Kidney epithelial cell (primary cell): Measurements from ENCODE around the gene MSH3. TPM values are rescaled to one million over a fixed set of nuclear protein-coding genes. Genes with fewer than 3 reads are reported as not detected.
"Not testable (repeated sequence)": the region's sequence is repeated elsewhere in the genome, so short reads cannot be mapped to it uniquely, and the experiment has no call there.

Experiments
- DNase-seq: peaks from one replicate; pipeline ENCODE4 v3.0.0-alpha.2; 2010; ENCODE audit warnings: low read depth
- H3K27me3 ChIP-seq: 2 replicates; pipeline ENCODE4 v1.6.0; 2011; ENCODE audit warnings: low read length; ENCODE audit not compliant: control insufficient read depth, insufficient read depth
- H3K36me3 ChIP-seq: 2 replicates; pipeline ENCODE4 v1.5.1; 2011; ENCODE audit warnings: low read length; ENCODE audit not compliant: control insufficient read depth, insufficient read depth
- H3K4me3 ChIP-seq: 2 replicates; pipeline ENCODE4 v1.5.1; 2011; ENCODE audit warnings: low read depth, mild to moderate bottlenecking, control low read depth, low read length
- total RNA-seq: library from RNA; depleted of rRNA; stranded (reverse); fragments of >200 nt; gene quantifications from 2 replicates; pipeline ENCODE4 v1.2.3, GENCODE V29; 2015
- TF ChIP-seq, protein P1 (sequence below): IDR thresholded peaks from 2 replicates; pipeline ENCODE4 v1.5.1; 2011; ENCODE audit warnings: mild to moderate bottlenecking, moderate library complexity, low read length, control low read depth, inconsistent platforms; ENCODE audit not compliant: insufficient read depth, poor library complexity, severe bottlenecking

Gene MSH3
- total RNA-seq, 1 donor from 2014 or later = 23.5 TPM

DNA sequence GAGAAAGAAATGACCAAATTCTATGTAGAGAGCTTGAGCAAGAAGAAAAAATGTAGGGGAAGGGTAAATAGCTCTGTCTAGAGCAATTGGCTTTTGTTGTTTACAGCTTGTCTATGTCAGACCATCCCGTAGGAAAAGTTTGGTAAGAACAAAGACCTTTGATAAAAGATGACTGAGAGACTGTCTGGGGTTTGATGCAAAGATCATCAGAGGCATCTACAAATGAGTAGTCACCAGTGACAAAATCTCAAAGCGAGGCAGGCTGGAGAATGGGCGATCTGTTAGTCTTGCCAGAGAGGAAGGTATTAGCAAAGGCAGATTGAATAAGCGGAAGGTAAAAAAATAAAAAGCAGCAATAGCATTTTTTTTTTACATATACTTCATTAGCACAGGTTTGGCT, 180.7 kb downstream of the MSH3 start:
- H3K36me3 ChIP-seq = no peaks in the 10 kb centered on the region
- no peaks in the 10 kb centered on the region for H3K27me3 ChIP-seq
- no peak overlapping the region for H3K4me3 ChIP-seq
- DNase-seq = no peak
- TF ChIP-seq, protein P1, sequence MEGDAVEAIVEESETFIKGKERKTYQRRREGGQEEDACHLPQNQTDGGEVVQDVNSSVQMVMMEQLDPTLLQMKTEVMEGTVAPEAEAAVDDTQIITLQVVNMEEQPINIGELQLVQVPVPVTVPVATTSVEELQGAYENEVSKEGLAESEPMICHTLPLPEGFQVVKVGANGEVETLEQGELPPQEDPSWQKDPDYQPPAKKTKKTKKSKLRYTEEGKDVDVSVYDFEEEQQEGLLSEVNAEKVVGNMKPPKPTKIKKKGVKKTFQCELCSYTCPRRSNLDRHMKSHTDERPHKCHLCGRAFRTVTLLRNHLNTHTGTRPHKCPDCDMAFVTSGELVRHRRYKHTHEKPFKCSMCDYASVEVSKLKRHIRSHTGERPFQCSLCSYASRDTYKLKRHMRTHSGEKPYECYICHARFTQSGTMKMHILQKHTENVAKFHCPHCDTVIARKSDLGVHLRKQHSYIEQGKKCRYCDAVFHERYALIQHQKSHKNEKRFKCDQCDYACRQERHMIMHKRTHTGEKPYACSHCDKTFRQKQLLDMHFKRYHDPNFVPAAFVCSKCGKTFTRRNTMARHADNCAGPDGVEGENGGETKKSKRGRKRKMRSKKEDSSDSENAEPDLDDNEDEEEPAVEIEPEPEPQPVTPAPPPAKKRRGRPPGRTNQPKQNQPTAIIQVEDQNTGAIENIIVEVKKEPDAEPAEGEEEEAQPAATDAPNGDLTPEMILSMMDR = no peak

DNA sequence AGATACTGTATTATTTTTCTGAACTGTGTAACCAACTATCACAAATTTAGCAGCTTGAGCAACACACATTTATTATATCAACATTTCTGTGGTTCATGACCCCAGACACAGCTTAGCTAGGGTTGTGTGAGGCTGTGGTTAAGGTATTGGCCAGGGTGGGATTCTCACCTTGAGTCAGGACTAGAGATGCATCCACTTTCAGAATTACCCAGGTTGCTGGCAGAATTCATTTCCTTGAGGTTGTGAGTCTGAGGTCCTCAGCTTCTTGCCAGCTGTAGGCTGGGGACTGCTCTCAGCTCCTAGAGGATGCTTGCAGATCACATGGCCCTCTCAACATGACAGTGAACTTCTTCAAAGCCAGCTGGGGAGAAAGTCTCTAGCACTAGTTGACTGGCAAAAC, 183.2 kb downstream of the MSH3 start:
- TF ChIP-seq, protein P1 = no peak
- no peak overlapping the region for H3K4me3 ChIP-seq
- no peaks in the 10 kb centered on the region for H3K36me3 ChIP-seq
- no peak for DNase-seq
- no peaks in the 10 kb centered on the region for H3K27me3 ChIP-seq

DNA sequence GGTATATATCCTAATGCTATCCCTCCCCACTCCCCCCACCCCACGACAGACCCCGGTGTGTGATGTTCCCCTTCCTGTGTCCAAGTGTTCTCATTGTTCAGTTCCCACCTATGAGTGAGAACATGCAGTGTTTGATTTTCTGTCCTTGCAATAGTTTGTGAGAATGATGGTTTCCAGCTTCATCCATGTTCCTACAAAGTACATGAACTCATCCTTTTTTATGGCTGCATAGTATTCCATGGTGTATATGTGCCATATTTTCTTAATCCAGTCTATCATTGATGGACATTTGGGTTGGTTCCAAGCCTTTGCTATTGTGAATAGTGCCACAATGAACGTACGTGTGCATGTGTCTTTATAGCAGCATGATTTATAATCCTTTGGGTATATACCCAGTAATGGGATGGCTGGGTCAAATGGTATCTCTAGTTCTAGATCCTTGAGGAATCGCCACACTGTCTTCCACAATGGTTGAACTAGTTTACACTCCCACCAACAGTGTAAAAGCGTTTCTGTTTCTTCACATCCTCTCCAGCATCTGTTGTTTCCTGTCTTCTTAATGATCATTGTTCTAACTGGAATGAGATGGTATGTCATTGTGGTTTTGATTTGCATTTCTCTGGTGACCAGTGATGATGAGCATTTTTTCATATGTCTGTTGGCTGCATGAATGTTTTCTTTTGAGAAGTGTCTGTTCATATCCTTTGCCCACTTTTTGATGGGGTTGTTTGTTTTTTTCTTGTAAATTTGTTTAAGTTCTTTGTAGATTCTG, 186.8 kb downstream of the MSH3 start:
- not testable (repeated sequence) for DNase-seq, H3K36me3 ChIP-seq, H3K4me3 ChIP-seq, H3K27me3 ChIP-seq

DNA sequence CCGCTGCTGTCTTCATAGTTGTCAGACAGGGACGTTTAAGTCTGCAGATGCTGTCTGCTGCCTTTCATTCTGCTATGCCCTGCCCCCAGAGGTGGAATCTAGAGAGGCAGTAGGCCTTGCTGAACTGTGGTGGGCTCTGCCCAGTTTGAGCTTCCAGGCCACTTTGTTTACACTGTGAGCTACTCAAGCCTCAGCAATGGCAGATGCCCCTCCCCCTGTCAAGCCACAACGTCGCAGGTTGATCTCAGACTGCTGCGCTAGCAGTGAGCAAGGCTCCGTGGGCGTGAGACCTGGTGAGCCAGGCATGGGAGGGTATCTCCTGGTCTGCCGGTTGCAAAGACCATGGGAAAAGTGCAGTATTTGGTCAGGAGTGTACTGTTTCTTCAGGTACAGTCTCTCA, 192.0 kb downstream of the MSH3 start:
- not testable (repeated sequence) for H3K4me3 ChIP-seq, DNase-seq, H3K27me3 ChIP-seq, H3K36me3 ChIP-seq

DNA sequence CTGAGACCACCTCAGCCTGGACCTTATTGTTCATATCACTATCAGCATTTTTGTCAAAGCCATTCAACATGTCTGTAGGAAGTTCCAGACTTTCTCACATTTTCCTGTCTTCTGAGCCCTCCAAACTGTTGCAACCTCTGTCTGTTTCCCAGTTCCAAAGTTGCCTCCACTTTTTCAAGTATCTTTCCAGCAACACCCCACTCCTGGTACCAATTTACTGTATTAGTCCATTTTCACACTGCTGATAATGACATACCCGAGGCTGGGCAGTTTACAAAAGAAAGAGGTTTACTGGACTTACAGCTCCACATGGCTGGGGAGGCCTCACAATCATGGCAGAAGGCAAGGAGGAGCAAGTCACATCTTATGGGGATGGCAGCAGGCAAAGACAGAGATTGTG, 195.7 kb downstream of the MSH3 start:
- not testable (repeated sequence) for H3K27me3 ChIP-seq, H3K36me3 ChIP-seq, DNase-seq, H3K4me3 ChIP-seq

DNA sequence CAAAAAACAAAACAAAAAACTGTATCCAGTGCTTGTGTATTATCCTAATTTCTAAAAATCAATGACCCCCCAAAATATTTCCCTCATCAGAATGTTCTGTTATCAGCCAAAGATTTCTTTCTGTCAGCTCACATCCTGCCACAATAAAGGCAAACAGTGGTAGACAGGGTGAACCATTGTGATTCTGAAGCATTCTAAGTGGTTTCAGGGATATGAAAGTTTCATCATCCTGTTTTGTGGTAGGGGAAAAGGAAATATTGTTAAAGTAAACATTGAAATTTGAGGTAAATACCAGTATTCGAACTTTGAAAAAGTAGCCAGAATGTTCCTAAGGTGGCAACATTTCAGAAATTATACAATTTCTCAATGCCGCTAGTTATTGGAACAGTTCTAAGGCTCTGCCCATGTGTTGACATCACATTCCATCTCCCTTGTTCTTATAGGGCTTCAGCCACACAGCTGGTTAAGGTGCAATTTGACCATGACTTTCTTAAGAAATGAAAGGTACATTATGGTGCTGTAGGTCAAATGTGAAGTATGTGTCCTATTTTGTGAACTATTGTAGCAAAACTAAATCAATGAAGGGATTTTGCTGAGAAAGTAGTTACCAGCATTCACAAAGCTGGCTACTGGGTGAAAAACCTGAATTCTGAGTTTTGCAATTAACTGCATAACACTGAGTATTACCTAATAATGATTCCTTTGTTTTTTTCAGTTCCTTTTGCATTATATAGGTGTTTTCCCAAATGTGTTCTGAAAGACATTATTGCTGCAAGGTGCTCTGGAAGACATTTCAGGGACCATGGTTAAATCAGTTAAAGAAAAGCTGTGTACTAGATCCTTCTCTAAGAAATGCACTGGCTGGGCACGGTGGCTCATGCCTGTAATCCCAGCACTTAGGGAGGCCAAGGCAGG, 198.1 kb downstream of the MSH3 start:
- Histone ChIP-seq H3K36me3 (peaks cover 2% of the 10 kb centered on the region), H3K4me3 (no peak overlapping the region), H3K27me3 (no peaks in the 10 kb centered on the region)
- no peak for DNase-seq
- TF ChIP-seq, protein P1 = no peak

- TF ChIP-seq, protein P1 = no peak
- Histone ChIP-seq H3K4me3 (no peak overlapping the region), H3K36me3 (peaks cover 2% of the 10 kb centered on the region), H3K27me3 (no peaks in the 10 kb centered on the region)
- DNase-seq = no peak
Observed at GRCh38 chr5:80853413-80853812, 199.0 kb downstream of the MSH3 start.
